ENCODE measurements around the gene POLR2I.

- no peak for TF ChIP-seq EZH2 (IDR thresholded peaks at IDR 0.05)
- no peak for TF ChIP-seq POLR2AphosphoS5 (IDR thresholded peaks at IDR 0.05; ENCODE audit: borderline replicate concordance, low read depth, low read length)
- TF ChIP-seq FOXP2 (optimal IDR thresholded peaks at IDR 0.05; ENCODE audit: control extremely low read depth, extremely low read length, insufficient read depth) = no peak
These were observed 15.4 kb downstream of the POLR2I start for GRCh38 chr19:36099166-36099785.
